AG04449 (cell line): ENCODE data around the gene ALG9.

Source experiments
- CTCF ChIA-PET: fragments of 350-600 bp; formaldehyde crosslinking; extraction: SDS; loops from one replicate; lab custom pipeline; 2021; ENCODE audit warnings: antibody characterized with exemption; lab: Yijun Ruan, JAX
- POLR2A ChIA-PET: fragments of 400-600, 350-600 bp; formaldehyde crosslinking; extraction: SDS; loops from one replicate; lab custom pipeline; 2020; ENCODE audit warnings: antibody characterized with exemption, inconsistent platforms; lab: Yijun Ruan, JAX
- DNase-seq: peaks from one replicate; pipeline ENCODE4 v3.0.0-alpha.2; 2010; ENCODE audit warnings: low read depth, low spot score
- H3K4me3 ChIP-seq: 2 replicates; pipeline ENCODE4 v1.5.1; 2011; ENCODE audit warnings: low read depth, mild to moderate bottlenecking, control low read depth, low read length
- CTCF ChIP-seq: IDR thresholded peaks from one replicate; pipeline ENCODE4 v1.5.1; 2011; ENCODE audit warnings: mild to moderate bottlenecking, moderate library complexity, low read length, control low read depth, inconsistent platforms; ENCODE audit not compliant: insufficient read depth; ENCODE audit errors: missing control alignments

Gene ALG9

GRCh38 chr11:111807076-111807475 lies 64.3 kb downstream of the ALG9 start:
- POLR2A ChIA-PET, result no interaction called here
- TF ChIP-seq CTCF, result no peak
- DNase-seq, result no peak
- CTCF ChIA-PET, result interaction anchor here (0.7 to 1.3 kb wide), 3 partner anchors 10 to 220 kb away, joined by 3 to 4 read pairs (median 3); no protein-coding TSS in a partner anchor
- no peak overlapping the region for H3K4me3 ChIP-seq

GRCh38 chr11:111801135-111801534 lies 70.2 kb downstream of the ALG9 start:
- DNase-seq, result no peak
- CTCF ChIA-PET, result no interaction called here
- POLR2A ChIA-PET, result no interaction called here
- no peak for TF ChIP-seq CTCF
- H3K4me3 ChIP-seq, result no peak overlapping the region

GRCh38 chr11:111798279-111798678 lies 73.1 kb downstream of the ALG9 start:
- no peak overlapping the region for H3K4me3 ChIP-seq
- CTCF ChIA-PET, result interaction anchor here (0.8 to 1.4 kb wide), 2 partner anchors 21 to 344 kb away, joined by 3 read pairs; no protein-coding TSS in a partner anchor
- no peak for DNase-seq
- POLR2A ChIA-PET, result no interaction called here
- no peak for TF ChIP-seq CTCF

- ChIA-PET CTCF (interaction anchor here (0.7 to 2.0 kb wide), 9 partner anchors 8 to 343 kb away, joined by 3 to 7 read pairs (median 3); no protein-coding TSS in a partner anchor), POLR2A (no interaction called here)
- DNase-seq, result no peak
- no peak for TF ChIP-seq CTCF
- H3K4me3 ChIP-seq, result no peak overlapping the region
Measured at GRCh38 chr11:111797145-111797581, 74.2 kb downstream of the ALG9 start.

- POLR2A ChIA-PET, result interaction anchor here (1.2 kb wide), 1 partner anchor 30 kb away, joined by 3 read pairs; no protein-coding TSS in a partner anchor
- no peak for DNase-seq
- no peak for TF ChIP-seq CTCF
- H3K4me3 ChIP-seq, result no peak overlapping the region
- CTCF ChIA-PET, result interaction anchor here (1.2 to 3.4 kb wide), 7 partner anchors 11 to 234 kb away, joined by 3 to 9 read pairs (median 5); no protein-coding TSS in a partner anchor
Measured at GRCh38 chr11:111796696-111797095, 74.7 kb downstream of the ALG9 start.

- H3K4me3 ChIP-seq, result no peak overlapping the region
- peak; percentile 46 for DNase-seq
- TF ChIP-seq CTCF, result no peak
- ChIA-PET CTCF (interaction anchor here (0.7 to 3.4 kb wide), 7 partner anchors 16 to 233 kb away, joined by 3 to 9 read pairs (median 4); no protein-coding TSS in a partner anchor), POLR2A (interaction anchor here (1.2 kb wide), 1 partner anchor 28 kb away, joined by 3 read pairs; no protein-coding TSS in a partner anchor)
Measured at GRCh38 chr11:111795334-111795985, 75.9 kb downstream of the ALG9 start.
